Measurements from ENCODE around the gene SARDH.
A peak's percentile ranks its signal among the peaks of the same experiment; 100 is the strongest.

The SARDH gene

DNA sequence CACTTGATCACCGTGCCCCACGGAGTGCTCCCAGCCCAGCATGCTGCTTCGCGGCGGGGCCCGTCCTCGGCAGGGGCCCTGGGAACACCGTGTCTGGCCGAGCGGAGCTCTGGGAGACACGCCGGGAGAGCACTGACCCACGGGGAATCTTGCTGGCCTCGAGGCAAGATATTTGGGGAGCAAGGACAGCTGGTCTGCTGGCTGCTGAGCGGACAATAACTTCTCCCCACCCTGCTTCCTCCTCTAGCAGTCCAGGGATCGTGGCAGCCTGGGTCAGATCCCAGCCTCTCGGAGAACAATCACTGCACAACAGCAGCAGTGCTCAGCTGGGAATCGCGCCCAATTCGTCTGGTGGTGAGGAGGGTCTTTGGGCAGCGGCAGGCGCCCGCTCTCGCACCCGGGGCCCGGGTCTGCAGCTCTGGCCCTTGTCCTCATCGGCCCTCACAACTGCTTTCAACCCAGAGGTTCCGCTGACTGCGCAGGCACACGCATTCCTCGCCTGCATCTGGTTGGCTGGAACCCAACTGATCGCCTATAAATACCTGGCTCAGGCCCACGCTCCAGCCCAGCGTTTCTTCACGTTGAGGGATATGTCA is 58.6 kb downstream of the SARDH start:
- Histone ChIP-seq H3K79me2 (ENCODE audit: control insufficient read depth, insufficient read depth, low read length, poor library complexity) (peaks cover 2% of the 10 kb centered on the region), H3K27me3 (ENCODE audit: insufficient read depth, low read length) (no peaks in the 10 kb centered on the region), H2BK5ac (ENCODE audit: low read depth, low read length, poor library complexity) (no peak overlapping the region), H2AFZ (ENCODE audit: insufficient read depth, low read length, poor library complexity) (no peak overlapping the region), H3K9ac (ENCODE audit: low read length) (no peak overlapping the region), H3K4me2 (ENCODE audit: low read length) (no peak overlapping the region), H2BK12ac (ENCODE audit: low read length) (peak overlapping the region; percentile 28), H4K12ac (ENCODE audit: low read depth, low read length) (no peak overlapping the region), H3K4ac (ENCODE audit: low read depth, low read length) (no peak overlapping the region), H3K14ac (ENCODE audit: low read length) (no peak overlapping the region), H3K18ac (ENCODE audit: low read length) (no peak overlapping the region), H3K36me3 (ENCODE audit: control insufficient read depth in 1 of 2, insufficient read depth in 2 of 2, low read length in 2 of 2) (no peaks in the 10 kb centered on the region), H3K27ac (ENCODE audit: low read depth, low read length) (no peak overlapping the region), H2BK120ac (ENCODE audit: insufficient read depth, low read length, poor library complexity) (no peak overlapping the region), H4K91ac (ENCODE audit: low read depth, low read length) (peak overlapping the region; percentile 41), H3K4me1 (ENCODE audit: control insufficient read depth in 1 of 2, insufficient read depth in 2 of 2, low read length in 2 of 2) (peaks cover 17 to 22% of the 10 kb centered on the region in 2 experiments), H3K9me3 (ENCODE audit: insufficient read depth, low read depth, low read length) (no peaks in the 10 kb centered on the region), H3K4me3 (ENCODE audit: low read depth, low read length) (no peak overlapping the region), H4K8ac (ENCODE audit: low read depth, low read length) (no peak overlapping the region), H2AK5ac (ENCODE audit: low read length) (no peak overlapping the region), H3K79me1 (ENCODE audit: low read length) (peaks cover 21% of the 10 kb centered on the region), H3K23ac (ENCODE audit: low read length) (no peak overlapping the region)
- no peak for DNase-seq
- WGBS (ENCODE audit: extremely low coverage, insufficient coverage, insufficient read length): no CpG with 5 or more reads among the region's 35 CpGs

DNA sequence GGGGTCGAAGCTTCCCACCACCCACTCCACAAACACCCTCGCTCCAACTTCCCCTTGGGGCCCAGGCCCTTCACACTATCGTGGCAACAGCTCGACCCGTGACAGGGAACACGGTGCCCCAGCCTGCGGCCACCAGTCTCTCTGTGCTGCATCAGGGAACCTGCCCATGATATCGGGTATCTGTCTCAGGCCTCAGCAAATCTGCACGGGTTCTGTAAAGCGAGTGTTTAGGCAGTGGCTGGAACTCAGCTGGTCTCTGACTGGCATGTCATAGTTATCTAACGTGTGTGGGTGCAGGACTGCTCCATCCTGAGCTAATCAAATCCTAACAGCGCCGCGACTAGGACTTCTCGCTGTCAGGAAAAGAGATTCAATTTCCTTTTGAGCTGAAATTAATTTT is 59.1 kb downstream of the SARDH start:
- H2BK12ac ChIP-seq (ENCODE audit: low read length): no peak overlapping the region
- no peaks in the 10 kb centered on the region for H3K27me3 ChIP-seq (ENCODE audit: insufficient read depth, low read length)
- H3K14ac ChIP-seq (ENCODE audit: low read length): no peak overlapping the region
- H3K9me3 ChIP-seq (ENCODE audit: insufficient read depth, low read depth, low read length): peaks cover 2% of the 10 kb centered on the region
- no peak overlapping the region for H2BK5ac ChIP-seq (ENCODE audit: low read depth, low read length, poor library complexity)
- no peak overlapping the region for H4K8ac ChIP-seq (ENCODE audit: low read depth, low read length)
- H2BK120ac ChIP-seq (ENCODE audit: insufficient read depth, low read length, poor library complexity): no peak overlapping the region
- no peak overlapping the region for H4K12ac ChIP-seq (ENCODE audit: low read depth, low read length)
- no peak overlapping the region for H2AK5ac ChIP-seq (ENCODE audit: low read length)
- no CpG with 5 or more reads among the region's 15 CpGs for WGBS (ENCODE audit: extremely low coverage, insufficient coverage, insufficient read length)
- no peak overlapping the region for H2AFZ ChIP-seq (ENCODE audit: insufficient read depth, low read length, poor library complexity)
- no peak for DNase-seq
- no peak overlapping the region for H3K23ac ChIP-seq (ENCODE audit: low read length)
- H3K18ac ChIP-seq (ENCODE audit: low read length): no peak overlapping the region
- H4K91ac ChIP-seq (ENCODE audit: low read depth, low read length): peak overlapping the region; percentile 25
- no peak overlapping the region for H3K9ac ChIP-seq (ENCODE audit: low read length)
- no peak overlapping the region for H3K4me2 ChIP-seq (ENCODE audit: low read length)
- peaks cover 2% of the 10 kb centered on the region for H3K79me2 ChIP-seq (ENCODE audit: control insufficient read depth, insufficient read depth, low read length, poor library complexity)
- H3K4me1 ChIP-seq (ENCODE audit: control insufficient read depth in 1 of 2, insufficient read depth in 2 of 2, low read length in 2 of 2): peaks cover 12 to 17% of the 10 kb centered on the region in 2 experiments
- H3K27ac ChIP-seq (ENCODE audit: low read depth, low read length): no peak overlapping the region
- no peaks in the 10 kb centered on the region for H3K36me3 ChIP-seq (ENCODE audit: control insufficient read depth in 1 of 2, insufficient read depth in 2 of 2, low read length in 2 of 2)
- no peak overlapping the region for H3K4ac ChIP-seq (ENCODE audit: low read depth, low read length)
- H3K79me1 ChIP-seq (ENCODE audit: low read length): peaks cover 16% of the 10 kb centered on the region
- H3K4me3 ChIP-seq (ENCODE audit: low read depth, low read length): no peak overlapping the region

DNA sequence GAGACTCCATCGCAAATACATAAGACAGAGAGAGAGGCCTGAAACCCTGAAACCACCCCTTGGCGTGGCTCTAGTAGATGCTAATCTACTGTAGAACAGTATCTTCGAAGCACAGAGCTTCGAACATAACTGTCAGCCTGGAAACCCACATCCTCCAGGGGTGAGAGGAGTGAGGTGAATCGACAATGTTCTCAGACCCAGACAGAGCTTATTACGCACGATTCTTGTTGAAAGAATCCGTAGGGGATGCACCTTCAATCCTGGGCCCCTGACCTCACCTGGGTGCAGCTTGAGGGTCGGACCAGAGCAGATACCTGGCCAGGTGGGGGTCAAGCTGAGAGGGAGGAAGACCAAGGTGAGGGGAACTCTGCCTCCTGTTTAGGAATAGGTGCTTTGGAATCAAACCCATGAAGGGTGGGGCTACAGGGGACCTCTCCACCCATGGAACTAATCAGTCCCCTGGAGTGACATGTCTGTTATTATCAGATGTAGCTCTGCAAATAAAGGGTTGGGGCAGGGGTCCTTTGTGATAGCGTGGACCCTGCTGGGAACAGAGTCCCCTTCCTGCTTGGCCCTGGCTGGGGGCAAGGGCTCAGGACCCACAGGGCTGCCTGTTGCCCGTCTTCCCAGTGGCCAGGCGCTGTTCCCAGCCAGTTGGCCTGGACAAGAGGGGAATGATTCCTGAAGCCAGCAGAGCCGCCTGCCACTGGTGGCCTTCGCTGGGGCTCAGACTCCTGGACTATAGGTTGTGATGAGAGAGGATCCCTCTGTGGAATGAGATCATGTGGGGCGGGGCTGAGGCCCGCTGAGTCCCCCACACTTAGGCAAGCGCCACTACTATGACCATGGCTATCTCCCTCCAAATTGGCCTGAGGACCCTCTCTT is 60.8 kb downstream of the SARDH start:
- Histone ChIP-seq H3K18ac (ENCODE audit: low read length) (no peak overlapping the region), H2AK5ac (ENCODE audit: low read length) (peak overlapping the region; percentile 45), H3K27ac (ENCODE audit: low read depth, low read length) (no peak overlapping the region), H3K79me2 (ENCODE audit: control insufficient read depth, insufficient read depth, low read length, poor library complexity) (no peaks in the 10 kb centered on the region), H2BK5ac (ENCODE audit: low read depth, low read length, poor library complexity) (no peak overlapping the region), H3K4me2 (ENCODE audit: low read length) (no peak overlapping the region), H3K4me1 (ENCODE audit: control insufficient read depth in 1 of 2, insufficient read depth in 2 of 2, low read length in 2 of 2) (peaks cover 0 to 3% of the 10 kb centered on the region in 2 experiments), H2AFZ (ENCODE audit: insufficient read depth, low read length, poor library complexity) (no peak overlapping the region), H3K9me3 (ENCODE audit: insufficient read depth, low read depth, low read length) (peaks cover 6% of the 10 kb centered on the region), H4K12ac (ENCODE audit: low read depth, low read length) (no peak overlapping the region), H3K79me1 (ENCODE audit: low read length) (peaks cover 4% of the 10 kb centered on the region), H2BK120ac (ENCODE audit: insufficient read depth, low read length, poor library complexity) (no peak overlapping the region), H3K4ac (ENCODE audit: low read depth, low read length) (no peak overlapping the region), H3K9ac (ENCODE audit: low read length) (no peak overlapping the region), H3K4me3 (ENCODE audit: low read depth, low read length) (no peak overlapping the region), H3K14ac (ENCODE audit: low read length) (no peak overlapping the region), H4K8ac (ENCODE audit: low read depth, low read length) (no peak overlapping the region), H2BK12ac (ENCODE audit: low read length) (peak overlapping the region; percentile 27), H3K36me3 (ENCODE audit: control insufficient read depth in 1 of 2, insufficient read depth in 2 of 2, low read length in 2 of 2) (no peaks in the 10 kb centered on the region), H3K27me3 (ENCODE audit: insufficient read depth, low read length) (no peaks in the 10 kb centered on the region), H4K91ac (ENCODE audit: low read depth, low read length) (no peak overlapping the region), H3K23ac (ENCODE audit: low read length) (no peak overlapping the region)
- no peak for DNase-seq
- WGBS (ENCODE audit: extremely low coverage, insufficient coverage, insufficient read length): no CpG with 5 or more reads among the region's 17 CpGs

DNA sequence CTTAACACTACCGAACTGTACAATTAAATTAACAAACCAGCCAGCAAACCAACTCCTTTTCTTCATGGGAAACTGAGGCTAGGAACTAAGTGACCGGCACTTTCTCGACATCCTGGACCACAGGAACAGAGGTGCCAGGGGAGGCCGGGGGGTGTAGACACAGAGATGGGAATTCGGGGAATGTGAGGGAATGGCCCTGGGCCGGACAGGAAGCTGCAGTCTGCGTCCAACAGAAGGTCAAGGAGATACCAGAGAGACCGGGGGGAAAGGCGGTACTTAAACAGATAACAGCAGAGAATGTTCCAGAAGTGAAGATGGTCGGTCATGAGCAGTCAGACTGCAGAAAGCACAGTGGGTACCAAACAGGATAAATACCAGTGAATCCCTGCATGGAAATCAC is 61.7 kb downstream of the SARDH start:
- Histone ChIP-seq H3K14ac (ENCODE audit: low read length) (no peak overlapping the region), H3K4me2 (ENCODE audit: low read length) (no peak overlapping the region), H3K79me1 (ENCODE audit: low read length) (no peaks in the 10 kb centered on the region), H3K79me2 (ENCODE audit: control insufficient read depth, insufficient read depth, low read length, poor library complexity) (no peaks in the 10 kb centered on the region), H2BK12ac (ENCODE audit: low read length) (no peak overlapping the region), H3K9me3 (ENCODE audit: insufficient read depth, low read depth, low read length) (peaks cover 6% of the 10 kb centered on the region), H2BK5ac (ENCODE audit: low read depth, low read length, poor library complexity) (no peak overlapping the region), H2BK120ac (ENCODE audit: insufficient read depth, low read length, poor library complexity) (no peak overlapping the region), H3K36me3 (ENCODE audit: control insufficient read depth in 1 of 2, insufficient read depth in 2 of 2, low read length in 2 of 2) (no peaks in the 10 kb centered on the region), H3K4me1 (ENCODE audit: control insufficient read depth in 1 of 2, insufficient read depth in 2 of 2, low read length in 2 of 2) (peaks cover 0 to 3% of the 10 kb centered on the region in 2 experiments), H2AK5ac (ENCODE audit: low read length) (no peak overlapping the region), H3K27me3 (ENCODE audit: insufficient read depth, low read length) (no peaks in the 10 kb centered on the region), H4K8ac (ENCODE audit: low read depth, low read length) (no peak overlapping the region), H3K23ac (ENCODE audit: low read length) (no peak overlapping the region), H2AFZ (ENCODE audit: insufficient read depth, low read length, poor library complexity) (no peak overlapping the region), H4K12ac (ENCODE audit: low read depth, low read length) (no peak overlapping the region), H3K18ac (ENCODE audit: low read length) (no peak overlapping the region), H3K4me3 (ENCODE audit: low read depth, low read length) (no peak overlapping the region), H3K9ac (ENCODE audit: low read length) (no peak overlapping the region), H4K91ac (ENCODE audit: low read depth, low read length) (no peak overlapping the region), H3K4ac (ENCODE audit: low read depth, low read length) (no peak overlapping the region), H3K27ac (ENCODE audit: low read depth, low read length) (no peak overlapping the region)
- WGBS (ENCODE audit: extremely low coverage, insufficient coverage, insufficient read length): no CpG with 5 or more reads among the region's 10 CpGs
- DNase-seq: no peak
